ENCODE measurements around the gene LRRC8D. TPM values are rescaled to one million over a fixed set of nuclear protein-coding genes. Genes with fewer than 3 reads are reported as not detected.

The LRRC8D gene
- total and polyA plus RNA-seq, 9 of the 15 experiments (the other 6 are each of a cell fraction or from before 2014, with no cell fraction given), result 3.4 to 53.9 (median 15.9) TPM

- 58% methylated on average over 6 of the region's 6 CpGs for WGBS (ENCODE audit: insufficient coverage, low coverage, missing lambda C conversion rate)
- Histone ChIP-seq H3K36me3 (ENCODE audit: control insufficient read depth, insufficient read depth, low read length) (no peaks in the 10 kb centered on the region), H3K4me3 (no peak overlapping the region), H3K4me2 (ENCODE audit: insufficient read depth, low read length) (no peak overlapping the region), H3K9ac (ENCODE audit: insufficient read depth in 1 of 2, low read depth in 2 of 2, low read length in 2 of 2) (no peak overlapping the region), H2AFZ (ENCODE audit: low read depth, low read length) (no peak overlapping the region), H3K79me2 (ENCODE audit: control insufficient read depth, insufficient read depth, low read length) (no peaks in the 10 kb centered on the region), H3K27me3 (ENCODE audit: control insufficient read depth in 2 of 2, insufficient read depth in 2 of 2, low read length in 2 of 2) (no peaks in the 10 kb centered on the region), H3K4me1 (replicated peaks in 1 of 2; ENCODE audit: control insufficient read depth in 2 of 2, insufficient read depth in 2 of 2, low read length in 2 of 2) (peaks cover under 1 to 5% of the 10 kb centered on the region in 2 experiments; a peak in 2 of 5 replicates), H3K27ac (ENCODE audit: extremely low read depth, low read depth, low read length) (no peak overlapping the region), H3K9me3 (replicated peaks; ENCODE audit: control insufficient read depth, insufficient read depth, low read depth, low read length) (no peaks in the 10 kb centered on the region), H4K20me1 (replicated peaks; ENCODE audit: control insufficient read depth, insufficient read depth, low read length) (no peaks in the 10 kb centered on the region), H3K9me1 (ENCODE audit: control insufficient read depth, insufficient read depth, low read length) (no peaks in the 10 kb centered on the region)
- intact Hi-C loops (cut with micrococcal nuclease) (no loop called here), in situ Hi-C loops (cut with MboI) (no loop called here)
- POLR2A ChIA-PET, result interaction anchor here (0.6 to 1.5 kb wide), 3 partner anchors 9 to 1068 kb away, joined by 3 to 5 read pairs (median 3); no protein-coding TSS in a partner anchor
- TF ChIP-seq, protein P1, sequence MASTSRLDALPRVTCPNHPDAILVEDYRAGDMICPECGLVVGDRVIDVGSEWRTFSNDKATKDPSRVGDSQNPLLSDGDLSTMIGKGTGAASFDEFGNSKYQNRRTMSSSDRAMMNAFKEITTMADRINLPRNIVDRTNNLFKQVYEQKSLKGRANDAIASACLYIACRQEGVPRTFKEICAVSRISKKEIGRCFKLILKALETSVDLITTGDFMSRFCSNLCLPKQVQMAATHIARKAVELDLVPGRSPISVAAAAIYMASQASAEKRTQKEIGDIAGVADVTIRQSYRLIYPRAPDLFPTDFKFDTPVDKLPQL (IDR thresholded peaks at IDR 0.05; ENCODE audit: extremely low read depth, insufficient read length), result no peak
- no peak for TF ChIP-seq NFE2L1 (tag; IDR thresholded peaks at IDR 0.05; ENCODE audit: borderline replicate concordance, low read depth)
- no peak for TF ChIP-seq ZNF324 (CRISPR knock-in tag; IDR thresholded peaks at IDR 0.05)
- no peak for TF ChIP-seq ZNF347 (CRISPR knock-in tag; IDR thresholded peaks at IDR 0.05; ENCODE audit: low read depth)
- TF ChIP-seq HIVEP1 (CRISPR knock-in tag; IDR thresholded peaks at IDR 0.05), result no peak
- TF ChIP-seq ZFX (CRISPR knock-in tag; IDR thresholded peaks at IDR 0.05), result no peak
- no peak for TF ChIP-seq SMC3 (conservative IDR thresholded peaks at IDR 0.05; ENCODE audit: insufficient read depth, low read depth, low read length)
- TF ChIP-seq DMBX1 (CRISPR knock-in tag; IDR thresholded peaks at IDR 0.05; ENCODE audit: borderline replicate concordance), result no peak
- TF ChIP-seq HINFP (tag; conservative IDR thresholded peaks at IDR 0.05; ENCODE audit: low read depth), result no peak
- TF ChIP-seq CEBPZ (IDR thresholded peaks at IDR 0.05; ENCODE audit: borderline replicate concordance, low read depth, low read length), result no peak
- FAIRE-seq (no peak), DNase-seq (ENCODE audit: extremely low read depth in 1 of 4, low spot score in 3 of 4) (no peak), ATAC-seq (no peak)
- BruUV-seq (replicated peaks), result no TSS peak
- CTCF ChIA-PET (ENCODE audit: low intra/inter-chr PET ratio), result interaction anchor here (0.6 kb wide), 1 partner anchor 85 kb away, joined by 3 read pairs; no protein-coding TSS in a partner anchor
These were observed 141.4 kb downstream of the LRRC8D start for GRCh38 chr1:89962024-89962741.
